ENCODE results near the gene VPS13A.

GRCh38 chr9:77457916-77458592, 280.7 kb downstream of the VPS13A start:
- TF ChIP-seq ESRRA (IDR thresholded peaks at IDR 0.05; ENCODE audit: low read length) (no peak), EZH2 (IDR thresholded peaks at IDR 0.05; ENCODE audit: borderline replicate concordance, control insufficient read depth, low read depth, low read length) (no peak)
